Heart left ventricle (tissue), 13 donors: ENCODE measurements around the gene CXCL1.

Source experiments
- CTCF ChIP-seq, 12 donors: fragments of 200-600 bp; sonication (generic) in 4 of 12; IDR thresholded peaks; one replicate each; pipeline versions ENCODE4 v1.5.0 to v1.8.0; 2018 to 2022; ENCODE audit warnings: antibody characterized with exemption in 12 of 12, mild to moderate bottlenecking in 5 of 12
- POLR2A ChIP-seq, 2 donors: fragments of 450-650 bp; IDR thresholded peaks; one replicate each; pipeline ENCODE4 v1.6.1; 2017; ENCODE audit warnings: antibody characterized with exemption in 2 of 2, mild to moderate bottlenecking in 2 of 2, moderate library complexity in 2 of 2
- donor health status: ischemic (EF 13 %, LVEDD 7.1; RV severe dilation, severe dysfunction).
- donor health status: DM: no; HTN: yes; CAD: no.
- donor health status: DM: no; HTN: no; CAD: no.
- donor health status: ischemic (EF 25% LVEDD 6.9; RV normal size, moderate dysfunction).
- donor health status: ischemic (EF 25% LVEDD 5.7; RV mildly dilated, moderate dysfunction).
- donor health status: ischemic (EF 35%, LVEDD 5.7; RV mildly dilated, moderate dysfunction).
- donor health status: nonischemic (EF 11% LVEDD 7.7; RV severe dilation, severe dysfunction).
- donor health status: DM: yes; HTN: yes; CAD: no.
- donor health status: PGD.
- donor health status: ischemic (EF 29% LVEDD 5.4; RV normal size, mild dysfunction).
- donor health status: nonischemic (EF 23%, LVEDD 6.1; RV moderate dilation, normal function).

GRCh38 chr4:73869130-73870055 is at the start of gene CXCL1:
- peak in 1 of 12 donors; percentile 11 for TF ChIP-seq CTCF (IDR thresholded peaks at IDR 0.05)
- no peak for TF ChIP-seq POLR2A (IDR thresholded peaks at IDR 0.05)
